OCI-M2 (cell line): Measurements from ENCODE around the gene SPDEF.

Source experiments
- DNase-seq: peaks from one replicate; lab custom pipeline; 2025; ENCODE audit not compliant: unreplicated experiment; lab: John Stamatoyannopoulos, UW

SPDEF gene

DNA sequence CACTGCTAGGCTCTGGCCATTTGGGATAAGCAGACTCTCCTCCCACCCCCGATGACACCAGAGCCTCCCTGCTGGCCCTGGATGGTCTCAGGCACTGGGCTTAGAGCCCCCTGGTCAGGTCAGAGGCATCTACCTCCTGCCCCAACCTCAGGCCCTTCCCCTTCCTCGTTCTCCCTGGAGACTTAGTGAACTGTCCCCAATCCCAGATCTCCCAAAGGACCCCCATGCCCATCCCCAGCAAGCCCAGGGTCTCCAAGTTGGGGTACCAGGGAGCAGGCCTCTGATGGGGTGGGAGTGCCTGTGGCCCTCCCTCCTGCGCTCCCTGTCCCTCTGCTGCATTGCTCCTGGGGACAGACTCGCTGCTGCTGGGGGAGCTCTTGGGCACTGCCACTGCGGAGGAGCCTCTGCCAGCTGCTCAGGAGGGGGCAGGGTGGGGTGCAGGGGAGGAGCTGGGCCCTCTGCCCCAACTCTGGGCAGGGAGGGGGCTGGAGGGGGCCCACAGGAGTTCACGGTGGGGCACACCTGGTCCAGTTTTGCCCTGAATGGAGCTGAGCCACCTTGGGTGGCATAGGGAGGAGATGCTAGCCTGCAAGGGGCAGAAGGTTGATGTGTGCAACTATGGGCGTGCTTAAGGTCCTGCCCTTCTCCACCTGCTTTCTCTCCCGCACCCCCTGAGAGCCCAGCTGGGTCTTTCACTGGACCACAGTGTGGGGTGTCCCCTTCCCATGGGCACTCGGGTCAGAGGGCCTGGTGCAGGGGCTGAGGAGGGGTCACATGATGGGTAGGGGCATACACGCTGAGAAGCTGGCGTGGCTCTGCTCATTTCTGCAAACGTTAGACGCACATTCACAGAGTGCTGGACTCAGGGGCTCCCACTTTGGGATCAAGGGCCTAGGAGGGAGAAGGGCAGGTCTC is 40.4 kb downstream of the SPDEF start:
- no peak for DNase-seq

DNA sequence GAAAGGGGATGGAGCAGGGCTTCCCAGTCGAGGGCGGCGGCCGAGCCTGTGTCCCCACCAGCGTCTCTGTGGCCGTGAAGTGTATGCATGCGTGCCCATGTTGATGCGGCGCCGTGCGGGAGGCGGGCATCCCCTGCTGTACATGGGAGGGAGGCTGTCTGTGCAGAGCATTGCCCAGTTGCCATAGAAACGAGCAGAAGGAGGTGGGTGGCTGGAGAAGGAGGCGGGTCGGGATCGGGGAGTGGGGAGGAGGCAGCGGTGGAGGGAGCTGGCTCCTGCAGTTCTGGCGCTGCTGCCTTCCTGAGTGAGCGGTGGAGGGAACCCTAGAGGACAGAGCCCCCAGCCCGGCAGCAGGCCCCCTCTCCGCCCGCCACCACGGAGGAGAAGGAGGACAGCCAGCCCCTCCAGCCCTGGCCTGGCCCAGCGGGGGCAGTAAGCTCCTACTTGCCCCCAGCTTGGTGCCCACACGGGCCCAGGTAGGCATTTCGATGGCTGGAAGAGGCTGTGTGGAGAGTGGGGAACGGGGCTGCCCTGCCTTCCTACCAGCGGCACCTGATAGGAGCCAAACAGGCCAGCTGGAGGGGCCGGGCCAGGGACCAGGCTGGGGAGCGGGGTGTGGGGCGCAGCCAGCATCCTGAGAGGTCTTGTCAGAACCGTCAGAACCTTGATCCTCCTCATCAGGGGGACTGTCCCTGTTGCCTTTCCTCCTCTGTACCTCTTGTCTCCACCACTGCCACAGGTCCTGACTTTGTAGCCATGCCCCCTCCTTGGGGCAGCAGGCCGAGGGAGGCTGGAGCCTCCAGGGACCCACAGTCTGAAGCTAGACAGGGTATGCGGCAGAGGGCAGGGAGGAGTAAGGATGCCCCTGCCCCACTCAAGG is 41.3 kb downstream of the SPDEF start:
- DNase-seq, result no peak

DNA sequence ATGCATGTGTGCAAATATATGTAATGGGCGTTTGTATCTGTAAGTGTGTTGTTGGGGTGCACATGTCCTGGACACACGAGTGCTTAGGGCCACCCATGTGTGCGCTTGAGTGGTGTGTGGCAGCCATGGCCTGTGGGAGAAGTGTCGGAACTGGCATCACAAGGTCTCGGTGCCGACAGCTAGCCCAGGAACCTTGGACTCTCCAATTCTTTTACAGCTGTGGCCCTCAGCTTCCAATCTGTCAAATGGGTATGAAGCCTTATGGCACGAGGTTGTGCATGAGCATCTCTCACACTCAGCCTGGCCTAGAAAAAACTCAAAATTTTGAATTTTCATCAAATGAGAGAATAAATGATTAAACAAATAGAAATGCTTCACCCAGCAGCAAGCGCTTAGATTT is 42.0 kb downstream of the SPDEF start:
- DNase-seq, result no peak

DNA sequence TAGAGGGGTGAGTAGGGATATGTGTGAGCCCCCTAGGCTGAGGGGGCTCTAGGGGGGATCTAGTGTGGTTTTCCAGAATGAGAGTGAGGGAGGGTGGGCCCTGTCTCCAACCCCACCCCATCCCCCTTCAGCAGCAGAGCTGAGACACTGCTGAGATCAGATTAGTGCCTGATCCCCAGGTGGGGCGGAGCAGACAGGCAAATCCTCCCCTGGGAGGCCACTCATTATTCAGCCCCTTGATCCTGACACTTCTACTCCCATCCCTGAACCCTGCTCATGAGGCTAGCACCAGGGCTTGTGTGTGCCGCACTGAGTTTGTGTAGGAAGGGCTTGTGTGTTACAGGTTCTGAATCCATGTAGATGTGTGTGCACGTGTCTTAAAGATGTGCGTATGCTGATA is 42.5 kb downstream of the SPDEF start:
- DNase-seq, result no peak

DNA sequence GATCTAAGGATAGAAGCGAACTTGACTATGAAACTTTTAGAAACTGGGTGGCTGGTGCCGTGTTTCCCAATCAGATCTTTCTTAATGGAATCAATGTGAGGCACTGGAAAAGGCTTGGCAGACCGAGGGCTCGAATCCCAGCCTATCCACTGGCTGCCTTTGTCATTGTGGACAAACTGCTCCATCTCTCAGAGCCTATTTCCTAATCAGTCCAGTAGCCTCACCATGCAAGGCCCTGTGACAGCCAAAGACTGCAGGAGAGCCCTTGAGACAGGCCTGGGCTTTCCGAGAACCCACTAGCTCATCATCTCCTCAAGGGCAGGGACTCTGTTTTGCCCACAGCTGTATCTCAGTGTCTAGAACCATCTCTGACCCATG is 43.4 kb downstream of the SPDEF start:
- DNase-seq, result no peak

DNA sequence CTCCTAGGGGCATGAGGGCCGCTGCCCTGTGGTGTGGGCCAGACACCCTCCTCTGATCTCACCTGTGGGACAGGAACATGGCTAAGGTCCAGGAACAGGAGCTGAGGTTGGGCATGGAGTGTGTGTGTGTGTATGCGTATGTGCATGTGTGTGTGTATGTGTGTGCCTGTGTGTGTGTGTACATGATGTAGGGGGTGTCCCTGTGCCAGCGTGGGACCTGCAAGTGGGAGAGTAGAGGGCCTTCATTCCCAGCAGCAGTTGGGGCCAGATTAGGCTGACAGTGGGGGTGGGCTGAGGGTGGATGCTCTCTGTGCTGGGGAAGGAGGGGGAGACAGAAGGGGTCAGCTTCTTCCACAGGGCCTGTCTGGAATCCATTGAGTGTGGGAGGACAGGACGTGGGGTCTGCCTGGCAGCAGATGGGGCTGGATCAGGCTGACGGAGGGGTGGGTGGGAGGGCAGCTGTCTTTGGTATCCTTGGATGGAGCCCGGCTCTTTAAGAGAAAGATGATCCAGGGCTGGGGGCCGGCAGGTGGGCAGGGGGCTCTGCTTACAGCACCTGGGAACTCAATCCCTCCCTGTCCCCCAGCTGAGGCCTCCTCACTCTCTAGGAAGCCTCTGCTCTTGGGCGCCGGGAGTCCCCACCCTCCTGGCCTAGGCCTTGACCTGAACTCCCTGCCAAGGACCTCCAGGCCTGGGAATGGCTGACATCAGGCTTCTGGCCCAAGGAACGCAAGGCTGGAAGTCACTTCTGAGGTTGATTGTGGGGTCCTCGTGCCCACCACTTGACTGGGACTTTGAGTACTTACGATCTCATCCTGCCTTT is 44.0 kb downstream of the SPDEF start:
- no peak for DNase-seq

DNA sequence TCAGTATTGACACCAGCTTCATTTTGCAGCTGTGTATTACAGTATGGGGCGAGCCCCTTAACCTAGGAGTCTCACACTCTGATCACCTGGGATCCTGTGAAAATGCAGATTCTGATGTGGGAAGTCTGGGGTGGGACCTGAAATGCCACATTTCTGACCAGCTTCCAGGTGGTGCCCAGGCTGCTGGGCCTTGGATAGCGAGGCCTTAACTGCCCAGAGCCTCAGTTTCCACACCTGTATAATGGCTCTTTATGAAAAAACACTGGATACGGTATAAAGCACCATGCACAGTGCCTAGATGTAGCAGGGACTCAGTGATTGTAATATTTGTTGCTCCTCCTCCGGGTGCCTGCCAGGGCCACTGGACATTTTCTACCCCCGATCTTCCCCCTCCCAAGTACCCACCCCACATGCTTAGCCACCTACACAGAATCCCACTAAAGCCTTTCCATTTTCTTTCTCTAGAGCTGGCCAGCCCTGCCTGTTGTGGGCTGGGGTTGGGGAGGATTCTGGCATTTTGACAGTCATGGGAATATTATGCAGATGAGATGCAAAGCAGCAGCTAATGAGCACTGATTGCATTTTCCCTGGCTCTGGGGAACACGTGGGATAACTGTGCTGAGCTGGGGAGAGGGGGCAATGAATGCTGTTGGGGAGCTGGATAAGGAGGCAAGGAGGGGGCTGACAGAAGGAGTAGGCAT is 44.8 kb downstream of the SPDEF start:
- no peak for DNase-seq

DNA sequence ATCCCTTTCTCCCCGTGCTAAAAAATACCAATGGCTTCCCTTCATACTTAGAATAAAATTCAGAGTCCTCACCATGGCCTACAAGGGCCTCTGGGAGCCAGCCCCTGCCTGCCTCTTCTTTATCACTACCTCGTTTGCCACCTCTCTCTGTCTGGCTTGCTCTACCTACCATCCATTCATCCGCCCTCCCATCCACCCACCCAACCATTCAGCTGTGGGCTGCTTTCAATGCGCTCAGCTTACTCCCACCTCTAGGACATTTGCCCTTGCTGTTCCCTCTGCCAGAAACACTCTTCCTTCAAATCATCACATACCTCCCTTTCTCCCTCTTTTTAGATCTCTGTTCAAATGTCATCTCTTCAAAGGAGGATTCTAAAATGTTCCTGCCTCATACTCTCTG is 45.8 kb downstream of the SPDEF start:
- no peak for DNase-seq

DNA sequence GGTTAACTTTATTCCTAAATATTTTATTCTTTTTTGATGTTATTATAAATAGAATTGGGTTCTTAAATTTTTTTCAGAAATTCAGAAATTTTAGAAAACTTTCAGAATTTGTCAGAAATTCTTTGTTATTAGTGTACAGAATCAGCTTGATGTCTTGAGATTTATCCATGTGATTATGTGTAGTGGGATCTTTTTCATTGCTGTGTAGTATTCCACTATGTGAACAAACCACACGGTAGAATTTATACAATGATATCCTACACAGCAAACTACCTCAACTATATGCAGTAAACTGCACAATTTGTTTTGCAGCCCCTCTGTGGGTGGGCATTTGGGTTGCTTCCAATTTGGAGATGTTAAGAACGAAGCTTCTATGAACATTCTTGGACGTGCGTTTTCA is 46.3 kb downstream of the SPDEF start:
- no peak for DNase-seq

DNA sequence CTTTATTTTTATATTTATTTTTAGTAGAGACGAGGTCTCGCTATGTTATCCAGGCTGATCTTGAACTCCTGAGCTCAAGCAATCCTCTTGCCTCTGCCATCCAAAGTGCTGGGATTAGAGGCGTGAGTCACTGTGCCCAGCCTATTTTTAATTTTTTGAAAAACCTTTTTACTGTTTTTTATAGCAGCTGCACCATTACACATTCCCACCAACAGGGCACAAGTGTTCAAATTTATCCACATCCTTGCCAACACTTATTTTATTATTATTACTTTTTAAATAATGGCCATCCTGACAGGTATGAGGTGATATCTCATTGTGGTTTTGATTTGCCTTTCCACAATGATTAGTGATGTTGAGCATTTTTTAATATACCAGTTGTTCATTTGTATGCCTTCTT is 47.7 kb downstream of the SPDEF start:
- no peak for DNase-seq

DNA sequence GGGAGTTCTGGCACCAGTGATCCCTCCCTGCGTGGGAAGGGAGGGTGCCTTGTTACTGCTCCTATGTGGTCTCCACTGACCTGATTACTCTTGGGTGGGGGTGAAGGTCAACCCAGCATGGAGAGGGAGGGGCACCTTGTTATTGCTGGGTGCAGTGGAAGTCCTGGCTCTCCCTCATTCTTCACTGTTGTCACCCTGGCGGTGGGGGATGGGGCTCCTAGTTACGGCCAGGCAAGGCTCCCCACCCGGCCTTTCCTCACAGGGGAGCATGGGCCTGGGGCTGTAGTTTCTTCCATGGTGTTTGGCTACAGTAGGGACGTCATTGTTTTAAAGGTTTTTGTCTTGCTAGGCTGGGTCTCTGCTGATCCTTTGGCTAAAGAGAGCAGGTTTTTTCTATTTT is 49.4 kb downstream of the SPDEF start:
- DNase-seq, result no peak

DNA sequence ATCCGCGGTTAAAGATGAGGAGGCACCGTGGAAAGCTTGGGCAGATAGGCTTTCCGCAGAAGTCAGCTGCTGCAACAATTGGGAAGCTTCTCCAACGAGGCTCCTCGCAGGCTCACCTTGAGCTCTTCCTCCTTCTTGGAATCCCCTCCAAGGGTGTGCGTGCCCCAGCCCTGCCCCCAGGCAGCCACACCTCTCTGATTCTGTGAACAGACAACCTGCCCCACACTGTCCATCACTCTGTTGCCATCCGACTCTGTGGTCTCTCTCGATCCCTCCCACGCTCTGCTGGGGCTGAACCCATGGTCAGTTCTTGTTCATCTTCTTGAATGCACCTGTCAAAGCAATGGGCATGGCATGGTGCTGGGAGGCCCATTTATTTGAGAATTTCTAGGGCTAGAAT is 58.7 kb downstream of the SPDEF start:
- no peak for DNase-seq

DNA sequence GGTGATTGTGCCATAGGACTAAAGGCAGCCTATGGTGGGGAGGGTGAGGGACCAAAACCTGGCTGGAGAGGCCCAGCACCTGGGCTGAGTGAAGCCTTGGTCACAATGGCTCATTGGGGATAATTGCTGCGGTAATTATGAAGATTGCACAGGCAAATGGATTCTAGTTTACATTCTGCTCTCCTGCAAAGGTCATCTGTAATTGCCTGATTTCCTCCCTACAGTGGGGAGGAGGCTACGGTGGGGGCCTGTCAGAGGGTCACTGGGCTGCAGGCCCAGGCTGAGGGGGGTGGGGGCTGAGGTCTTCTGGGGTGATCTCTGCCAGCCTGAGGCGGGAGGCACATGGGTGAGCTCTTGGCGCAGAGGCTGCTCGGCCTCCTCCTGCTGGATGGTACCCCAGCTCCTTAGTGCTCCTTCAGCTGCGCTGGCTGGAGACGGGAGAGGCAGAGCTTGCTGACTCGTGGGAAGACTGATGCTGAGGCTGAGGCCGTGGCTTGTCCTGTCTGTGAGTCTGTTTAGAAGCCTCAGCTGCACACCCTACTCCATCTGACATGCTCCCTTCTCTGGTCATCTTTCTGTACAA is 59.9 kb downstream of the SPDEF start:
- DNase-seq, result no peak

DNA sequence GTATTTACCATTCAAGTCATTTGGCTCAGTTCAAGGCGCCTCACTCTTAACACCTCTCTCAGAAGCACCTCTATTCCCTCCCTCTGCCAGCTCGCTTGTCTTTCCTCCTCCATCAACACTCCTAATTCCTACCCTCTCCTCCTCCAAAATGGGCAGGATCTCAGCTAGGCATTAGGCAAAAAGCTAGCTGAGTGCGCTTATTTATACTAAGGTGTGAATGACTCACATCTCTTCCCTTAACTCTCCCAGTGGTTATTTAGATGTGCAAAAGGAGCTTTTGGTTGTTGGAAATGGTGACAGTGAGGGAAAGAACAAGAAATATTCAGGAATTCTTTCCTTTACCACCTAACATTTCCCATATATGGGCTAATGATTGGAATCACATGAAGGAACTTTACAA is 61.2 kb downstream of the SPDEF start:
- no peak for DNase-seq

DNA sequence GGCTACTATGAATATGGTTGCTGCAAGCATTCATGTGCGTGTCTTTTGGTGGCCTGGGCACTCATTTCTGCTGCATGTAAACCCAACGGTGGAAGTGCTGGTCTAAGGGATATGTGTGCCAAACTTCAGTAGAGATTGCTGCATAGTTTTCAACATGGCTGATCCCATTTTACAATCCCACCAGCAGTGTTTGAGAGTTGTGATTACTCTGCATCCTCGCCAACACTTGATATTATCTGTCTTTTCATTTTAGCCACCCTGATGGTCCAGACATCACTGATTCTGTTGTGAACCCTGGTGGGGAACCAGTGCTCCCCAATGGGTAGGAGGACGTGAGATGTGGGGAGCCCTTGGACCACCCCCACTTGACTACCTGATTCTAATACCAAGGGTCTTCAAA is 62.8 kb downstream of the SPDEF start:
- DNase-seq, result no peak

DNA sequence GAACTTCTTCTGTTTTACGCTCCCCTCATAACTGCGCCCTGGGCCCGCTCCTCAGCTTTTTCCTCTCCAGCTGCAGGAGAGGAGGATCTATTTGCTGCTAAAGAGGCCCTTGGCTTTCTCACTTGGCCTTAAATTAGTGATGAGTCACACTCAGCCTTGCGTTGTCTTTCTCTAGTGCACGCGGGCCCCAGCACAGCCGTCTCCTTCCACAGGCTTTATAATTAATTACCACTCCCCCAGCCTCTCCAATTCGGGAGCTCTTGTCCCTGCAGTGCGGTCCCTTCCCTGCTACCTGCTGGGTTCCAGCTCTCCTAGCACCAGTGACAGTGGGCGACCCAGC is 65.1 kb downstream of the SPDEF start:
- DNase-seq, result no peak

DNA sequence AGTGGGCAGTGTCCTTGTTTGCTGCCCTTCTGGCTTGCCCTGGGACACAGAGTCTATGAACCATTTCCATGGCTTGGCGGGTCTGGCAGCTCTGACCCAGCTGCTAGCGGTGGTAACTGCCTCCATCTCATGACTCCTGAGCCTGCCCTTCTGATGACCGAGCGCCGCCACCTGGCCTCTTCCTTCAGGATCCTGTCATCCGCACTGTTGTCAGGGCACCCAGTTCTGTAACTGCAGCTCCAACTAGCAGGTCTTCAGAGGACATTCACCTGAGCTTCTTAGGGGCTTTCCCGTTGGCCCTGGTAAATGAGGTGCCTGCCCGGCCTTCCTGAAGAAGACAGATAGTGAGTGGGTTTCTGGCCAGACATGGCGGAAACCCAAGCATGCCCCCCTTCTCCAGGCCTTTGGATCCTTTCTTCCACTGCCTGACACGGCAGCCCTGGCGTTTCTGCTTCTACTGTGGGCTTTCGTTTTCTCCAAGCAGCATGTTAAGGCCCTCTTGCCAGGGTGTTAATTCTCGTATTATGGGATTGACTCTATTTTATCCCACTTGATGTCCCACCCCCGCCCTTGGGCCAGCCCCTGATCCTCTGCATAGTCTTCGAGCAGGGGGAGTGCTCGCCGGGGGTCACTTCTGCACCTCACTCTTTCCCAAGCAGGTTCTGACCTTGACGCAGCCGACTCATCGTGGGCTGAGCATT is 65.6 kb downstream of the SPDEF start:
- DNase-seq, result no peak

DNA sequence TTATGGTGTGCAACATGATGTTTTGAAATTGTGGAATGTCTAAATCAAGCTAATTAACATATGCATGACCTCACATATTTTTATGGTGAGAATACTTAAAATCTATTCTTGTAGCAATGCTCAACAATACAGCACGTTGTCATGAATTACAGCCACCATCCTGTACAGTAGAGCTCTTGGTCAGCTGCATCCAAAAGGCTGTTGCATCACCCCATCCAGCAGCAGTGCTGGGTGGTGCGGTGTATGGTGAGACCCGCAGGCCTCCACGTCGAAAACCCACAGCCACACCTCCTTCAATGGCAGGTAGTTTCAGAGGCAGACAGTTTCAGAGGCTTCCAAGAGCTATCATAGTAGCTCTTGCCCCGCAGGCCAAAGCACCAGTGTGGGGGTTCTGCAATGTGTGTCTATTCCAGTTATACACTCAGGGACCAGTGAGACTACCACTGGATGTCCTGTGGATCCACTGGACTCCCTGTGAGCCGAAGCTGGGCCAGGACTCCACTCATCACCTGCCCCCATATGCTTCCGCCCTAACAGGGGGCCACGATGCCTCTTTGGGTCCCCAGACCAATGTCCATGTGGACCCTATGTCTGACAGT is 66.8 kb downstream of the SPDEF start:
- no peak for DNase-seq
